H1 (cell line): ENCODE results near the gene GPS1. TPM values are rescaled to one million over a fixed set of nuclear protein-coding genes. Genes with fewer than 3 reads are reported as not detected.

Experiments used
- CHD7 ChIP-seq: fragments of 300-600 bp; sonication (generic); IDR thresholded peaks from 2 replicates; pipeline ENCODE4 v1.7.1; 2012; ENCODE audit warnings: low read length, moderate library complexity, mild to moderate bottlenecking, inconsistent platforms; ENCODE audit not compliant: insufficient replicate concordance
- CREB1 ChIP-seq: IDR thresholded peaks from 2 replicates; pipeline ENCODE4 v1.6.1; 2012; ENCODE audit warnings: inconsistent platforms
- KDM4A ChIP-seq: IDR thresholded peaks from one replicate; pipeline ENCODE4 v1.7.1; 2012; ENCODE audit warnings: low read depth, mild to moderate bottlenecking, moderate library complexity, low read length, inconsistent platforms; ENCODE audit not compliant: severe bottlenecking
- PHF8 ChIP-seq: fragments of 200-600 bp; sonication (generic); conservative IDR thresholded peaks from 2 replicates; pipeline ENCODE4 v1.7.1; 2012; ENCODE audit warnings: low read depth, mild to moderate bottlenecking, inconsistent platforms, low read length, moderate library complexity
- RBBP5 ChIP-seq: IDR thresholded peaks from 2 replicates; pipeline ENCODE4 v1.7.1; 2012; ENCODE audit warnings: low read depth, mild to moderate bottlenecking, inconsistent platforms, low read length, moderate library complexity, borderline replicate concordance
- polyA plus RNA-seq, 7 experiments: library from polyadenylated mRNA; depleted of rRNA in 3 of 7; stranded (reverse) in 5 of 7; unstranded in 2 of 7; fragments of >200 nt in 5 of 7; fragments of 200-250 nt in 2 of 7; gene quantifications; 1 replicate in 5 of 7; 2 replicates in 1 of 7; 4 replicates in 1 of 7; pipeline versions ENCODE4 v1.2.1 to v1.2.3, GENCODE V29; 2011 to 2013; ENCODE audit warnings: missing spikeins in 2 of 7, mixed read lengths in 2 of 7
- total RNA-seq: library from RNA; stranded (reverse); fragmentation: NEBNext Ultra II Directional; extraction: Animal tissue kit (Norgen Biotek cat#: 25700); gene quantifications from 2 replicates; pipeline ENCODE4 v1.2.1, GENCODE V29; 2021

Gene GPS1
- total and polyA plus RNA-seq, 2 of the 8 experiments (the other 6 are each of a cell fraction or from before 2014, with no cell fraction given) = 153 to 277 TPM

- TF ChIP-seq CHD7 (no peak), RBBP5 (no peak), KDM4A (peak; percentile 51), PHF8 (peak; percentile 52), CREB1 (no peak)
Observed at GRCh38 chr17:82097919-82098168, 46.1 kb downstream of the GPS1 start (continued).
